WTC11 (cell line): ENCODE data around the gene MSI2. TPM values are rescaled to one million over a fixed set of nuclear protein-coding genes. Genes with fewer than 3 reads are reported as not detected.

Experiments
- ATAC-seq: fragments of 200-7000 bp; cut with Tn5 transposase; 2 replicates; pipeline ENCODE4 v1.10.0; 2021; ENCODE audit warnings: mild to moderate bottlenecking, moderate library complexity
- CTCF ChIA-PET: fragments of 300-600 bp; sonication (Branson Sonifier 250); formaldehyde crosslinking; loops from one replicate; lab custom pipeline; 2021; ENCODE audit warnings: antibody characterized with exemption; lab: Charles Lee
- POLR2A ChIA-PET: fragments of 350-600 bp; sonication (Branson Sonifier 250); formaldehyde crosslinking; loops from one replicate; lab custom pipeline; 2021; ENCODE audit warnings: antibody characterized with exemption; lab: Charles Lee
- DNase-seq: peaks from one replicate; pipeline ENCODE4 v3.0.0; 2021; ENCODE audit warnings: low spot score
- H3K27ac Mint-ChIP-seq: 2 replicates; pipeline ENCODE4 v1.8.0; 2021; ENCODE audit warnings: mixed read lengths
- H3K27me3 Mint-ChIP-seq: 2 replicates; pipeline ENCODE4 v1.8.0; 2021; ENCODE audit warnings: low read depth, mild to moderate bottlenecking, moderate library complexity, mixed read lengths
- H3K36me3 Mint-ChIP-seq: 2 replicates; pipeline ENCODE4 v1.8.0; 2021; ENCODE audit warnings: mixed read lengths
- H3K4me1 Mint-ChIP-seq: 2 replicates; pipeline ENCODE4 v1.8.0; 2022; ENCODE audit warnings: mixed read lengths
- H3K4me3 Mint-ChIP-seq: 2 replicates; pipeline ENCODE4 v1.8.0; 2021; ENCODE audit warnings: mild to moderate bottlenecking, moderate library complexity, mixed read lengths
- H3K9me3 Mint-ChIP-seq: 2 replicates; pipeline ENCODE4 v1.8.0; 2021; ENCODE audit warnings: mixed read lengths
- ESRRA ChIP-seq: sonication (generic); formaldehyde crosslinking; IDR thresholded peaks from 2 replicates; pipeline ENCODE4 v1.8.1; 2022; ENCODE audit warnings: mild to moderate bottlenecking, missing genetic modification reagents, borderline replicate concordance
- FOXK1 ChIP-seq: sonication (generic); formaldehyde crosslinking; IDR thresholded peaks from 2 replicates; pipeline ENCODE4 v1.8.0; 2022; ENCODE audit warnings: mild to moderate bottlenecking, moderate library complexity, missing genetic modification reagents
- GTF2I ChIP-seq: fragments of 250-450 bp; sonication (Bioruptor Pico); conservative IDR thresholded peaks from 2 replicates; pipeline ENCODE4 v1.4.0; 2021; ENCODE audit warnings: mild to moderate bottlenecking
- NR3C1 ChIP-seq: sonication (generic); formaldehyde crosslinking; conservative IDR thresholded peaks from 2 replicates; pipeline ENCODE4 v1.8.1; 2023; ENCODE audit warnings: low read depth, mild to moderate bottlenecking, missing genetic modification reagents
- PRRX2 ChIP-seq: fragments of 250-450 bp; sonication (Bioruptor Pico); IDR thresholded peaks from 2 replicates; pipeline ENCODE4 v1.8.0; 2021; ENCODE audit warnings: mild to moderate bottlenecking
- TP53 ChIP-seq: sonication (generic); formaldehyde crosslinking; IDR thresholded peaks from 2 replicates; pipeline ENCODE4 v1.8.1; 2023; ENCODE audit warnings: mild to moderate bottlenecking, missing genetic modification reagents
- ZNF219 ChIP-seq: sonication (generic); formaldehyde crosslinking; IDR thresholded peaks from 2 replicates; pipeline ENCODE4 v1.8.0; 2023; ENCODE audit warnings: missing genetic modification reagents, mild to moderate bottlenecking, borderline replicate concordance
- ZNF232 ChIP-seq: sonication (generic); formaldehyde crosslinking; IDR thresholded peaks from 2 replicates; pipeline ENCODE4 v1.8.0; 2022; ENCODE audit warnings: mild to moderate bottlenecking, missing genetic modification reagents
- ZNF317 ChIP-seq: sonication (generic); formaldehyde crosslinking; IDR thresholded peaks from 2 replicates; pipeline ENCODE4 v1.8.1; 2023; ENCODE audit warnings: low read depth, mild to moderate bottlenecking, moderate library complexity, missing genetic modification reagents, borderline replicate concordance
- ZNF416 ChIP-seq: fragments of 250-450 bp; sonication (Bioruptor Pico); IDR thresholded peaks from 2 replicates; pipeline ENCODE4 v1.9.0; 2021; ENCODE audit warnings: mild to moderate bottlenecking, inconsistent platforms
- ZNF671 ChIP-seq: fragments of 250-450 bp; sonication (Bioruptor Pico); IDR thresholded peaks from 2 replicates; pipeline ENCODE4 v1.8.0; 2021; ENCODE audit warnings: mild to moderate bottlenecking
- total RNA-seq: library from RNA; stranded (reverse); gene quantifications from 3 replicates; pipeline ENCODE4 v1.2.3, GENCODE V29; 2021
- TF ChIP-seq, protein P1 (sequence below): sonication (generic); formaldehyde crosslinking; conservative IDR thresholded peaks from 2 replicates; pipeline ENCODE4 v1.8.1; 2023; ENCODE audit warnings: mild to moderate bottlenecking, low read depth, missing genetic modification reagents, moderate library complexity
- TF ChIP-seq, protein P2 (sequence below): sonication (generic); formaldehyde crosslinking; IDR thresholded peaks from 2 replicates; pipeline ENCODE4 v1.8.0; 2023; ENCODE audit warnings: missing genetic modification reagents
- TF ChIP-seq, protein P3 (sequence below): sonication (generic); formaldehyde crosslinking; IDR thresholded peaks from 2 replicates; pipeline ENCODE4 v1.8.1; 2023; ENCODE audit warnings: mild to moderate bottlenecking, missing genetic modification reagents
- TF ChIP-seq, protein P4 (sequence below): sonication (generic); formaldehyde crosslinking; IDR thresholded peaks from 2 replicates; pipeline ENCODE4 v1.8.1; 2023; ENCODE audit warnings: mild to moderate bottlenecking, missing genetic modification reagents
- TF ChIP-seq, protein P5 (sequence below): fragments of 250-450 bp; sonication (Bioruptor Pico); IDR thresholded peaks from 2 replicates; pipeline ENCODE4 v1.9.0; 2021; ENCODE audit warnings: mild to moderate bottlenecking, borderline replicate concordance
- TF ChIP-seq, protein P6 (sequence below): fragments of 250-450 bp; sonication (Bioruptor Pico); IDR thresholded peaks from 2 replicates; pipeline ENCODE4 v2.1.2; 2022; ENCODE audit warnings: mild to moderate bottlenecking, moderate library complexity

The MSI2 gene
- total RNA-seq, 1 experiment from 2014 or later: 82.1 TPM

DNA sequence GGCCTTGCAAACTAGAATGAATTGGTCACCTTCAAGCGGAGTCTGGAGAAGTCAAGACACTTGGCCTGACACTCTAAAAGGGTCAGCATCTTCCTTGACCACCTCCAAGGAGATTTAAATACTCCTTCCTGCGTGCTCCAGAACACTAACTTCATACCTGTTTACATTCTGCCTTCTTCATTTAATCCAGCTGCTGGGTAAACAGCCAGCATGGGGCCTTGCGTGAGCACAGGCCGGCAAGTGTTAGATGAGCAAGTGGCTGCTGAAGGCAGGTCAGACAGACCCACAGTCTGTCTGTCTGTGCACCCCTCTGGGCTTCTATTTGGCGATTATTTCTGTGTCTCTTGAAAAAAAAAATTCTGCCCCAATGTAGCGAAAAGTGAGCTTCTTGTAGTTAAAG, 153.8 kb downstream of the MSI2 start:
- no peaks in the 10 kb centered on the region for H3K27me3 Mint-ChIP-seq
- no peaks in the 10 kb centered on the region for H3K36me3 Mint-ChIP-seq
- CTCF ChIA-PET: interaction anchor here (1.2 kb wide), 1 partner anchor 167 kb away, joined by 4 read pairs; no protein-coding TSS in a partner anchor
- H3K4me1 Mint-ChIP-seq: peaks cover 60% of the 10 kb centered on the region
- peak overlapping the region; percentile 33 for H3K27ac Mint-ChIP-seq
- no peaks in the 10 kb centered on the region for H3K9me3 Mint-ChIP-seq
- no peak for DNase-seq
- peak; percentile 16 for ATAC-seq
- no peak overlapping the region for H3K4me3 Mint-ChIP-seq
- TF ChIP-seq GTF2I (CRISPR knock-in tag): no peak
- TF ChIP-seq, protein P1, sequence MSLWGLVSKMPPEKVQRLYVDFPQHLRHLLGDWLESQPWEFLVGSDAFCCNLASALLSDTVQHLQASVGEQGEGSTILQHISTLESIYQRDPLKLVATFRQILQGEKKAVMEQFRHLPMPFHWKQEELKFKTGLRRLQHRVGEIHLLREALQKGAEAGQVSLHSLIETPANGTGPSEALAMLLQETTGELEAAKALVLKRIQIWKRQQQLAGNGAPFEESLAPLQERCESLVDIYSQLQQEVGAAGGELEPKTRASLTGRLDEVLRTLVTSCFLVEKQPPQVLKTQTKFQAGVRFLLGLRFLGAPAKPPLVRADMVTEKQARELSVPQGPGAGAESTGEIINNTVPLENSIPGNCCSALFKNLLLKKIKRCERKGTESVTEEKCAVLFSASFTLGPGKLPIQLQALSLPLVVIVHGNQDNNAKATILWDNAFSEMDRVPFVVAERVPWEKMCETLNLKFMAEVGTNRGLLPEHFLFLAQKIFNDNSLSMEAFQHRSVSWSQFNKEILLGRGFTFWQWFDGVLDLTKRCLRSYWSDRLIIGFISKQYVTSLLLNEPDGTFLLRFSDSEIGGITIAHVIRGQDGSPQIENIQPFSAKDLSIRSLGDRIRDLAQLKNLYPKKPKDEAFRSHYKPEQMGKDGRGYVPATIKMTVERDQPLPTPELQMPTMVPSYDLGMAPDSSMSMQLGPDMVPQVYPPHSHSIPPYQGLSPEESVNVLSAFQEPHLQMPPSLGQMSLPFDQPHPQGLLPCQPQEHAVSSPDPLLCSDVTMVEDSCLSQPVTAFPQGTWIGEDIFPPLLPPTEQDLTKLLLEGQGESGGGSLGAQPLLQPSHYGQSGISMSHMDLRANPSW (CRISPR knock-in tag): no peak
- TF ChIP-seq ESRRA (CRISPR knock-in tag): no peak
- no peak for TF ChIP-seq ZNF219
- TF ChIP-seq, protein P2, sequence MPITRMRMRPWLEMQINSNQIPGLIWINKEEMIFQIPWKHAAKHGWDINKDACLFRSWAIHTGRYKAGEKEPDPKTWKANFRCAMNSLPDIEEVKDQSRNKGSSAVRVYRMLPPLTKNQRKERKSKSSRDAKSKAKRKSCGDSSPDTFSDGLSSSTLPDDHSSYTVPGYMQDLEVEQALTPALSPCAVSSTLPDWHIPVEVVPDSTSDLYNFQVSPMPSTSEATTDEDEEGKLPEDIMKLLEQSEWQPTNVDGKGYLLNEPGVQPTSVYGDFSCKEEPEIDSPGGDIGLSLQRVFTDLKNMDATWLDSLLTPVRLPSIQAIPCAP (CRISPR knock-in tag): no peak
- TF ChIP-seq ZNF416 (CRISPR knock-in tag): no peak
- TF ChIP-seq ZNF317 (CRISPR knock-in tag): no peak
- no peak for TF ChIP-seq ZNF671 (CRISPR knock-in tag)
- TF ChIP-seq, protein P3, sequence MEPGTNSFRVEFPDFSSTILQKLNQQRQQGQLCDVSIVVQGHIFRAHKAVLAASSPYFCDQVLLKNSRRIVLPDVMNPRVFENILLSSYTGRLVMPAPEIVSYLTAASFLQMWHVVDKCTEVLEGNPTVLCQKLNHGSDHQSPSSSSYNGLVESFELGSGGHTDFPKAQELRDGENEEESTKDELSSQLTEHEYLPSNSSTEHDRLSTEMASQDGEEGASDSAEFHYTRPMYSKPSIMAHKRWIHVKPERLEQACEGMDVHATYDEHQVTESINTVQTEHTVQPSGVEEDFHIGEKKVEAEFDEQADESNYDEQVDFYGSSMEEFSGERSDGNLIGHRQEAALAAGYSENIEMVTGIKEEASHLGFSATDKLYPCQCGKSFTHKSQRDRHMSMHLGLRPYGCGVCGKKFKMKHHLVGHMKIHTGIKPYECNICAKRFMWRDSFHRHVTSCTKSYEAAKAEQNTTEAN (CRISPR knock-in tag): no peak
- TF ChIP-seq, protein P4, sequence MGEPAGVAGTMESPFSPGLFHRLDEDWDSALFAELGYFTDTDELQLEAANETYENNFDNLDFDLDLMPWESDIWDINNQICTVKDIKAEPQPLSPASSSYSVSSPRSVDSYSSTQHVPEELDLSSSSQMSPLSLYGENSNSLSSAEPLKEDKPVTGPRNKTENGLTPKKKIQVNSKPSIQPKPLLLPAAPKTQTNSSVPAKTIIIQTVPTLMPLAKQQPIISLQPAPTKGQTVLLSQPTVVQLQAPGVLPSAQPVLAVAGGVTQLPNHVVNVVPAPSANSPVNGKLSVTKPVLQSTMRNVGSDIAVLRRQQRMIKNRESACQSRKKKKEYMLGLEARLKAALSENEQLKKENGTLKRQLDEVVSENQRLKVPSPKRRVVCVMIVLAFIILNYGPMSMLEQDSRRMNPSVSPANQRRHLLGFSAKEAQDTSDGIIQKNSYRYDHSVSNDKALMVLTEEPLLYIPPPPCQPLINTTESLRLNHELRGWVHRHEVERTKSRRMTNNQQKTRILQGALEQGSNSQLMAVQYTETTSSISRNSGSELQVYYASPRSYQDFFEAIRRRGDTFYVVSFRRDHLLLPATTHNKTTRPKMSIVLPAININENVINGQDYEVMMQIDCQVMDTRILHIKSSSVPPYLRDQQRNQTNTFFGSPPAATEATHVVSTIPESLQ (CRISPR knock-in tag): no peak
- no peak for TF ChIP-seq FOXK1
- TF ChIP-seq NR3C1 (CRISPR knock-in tag): no peak
- TF ChIP-seq, protein P5, sequence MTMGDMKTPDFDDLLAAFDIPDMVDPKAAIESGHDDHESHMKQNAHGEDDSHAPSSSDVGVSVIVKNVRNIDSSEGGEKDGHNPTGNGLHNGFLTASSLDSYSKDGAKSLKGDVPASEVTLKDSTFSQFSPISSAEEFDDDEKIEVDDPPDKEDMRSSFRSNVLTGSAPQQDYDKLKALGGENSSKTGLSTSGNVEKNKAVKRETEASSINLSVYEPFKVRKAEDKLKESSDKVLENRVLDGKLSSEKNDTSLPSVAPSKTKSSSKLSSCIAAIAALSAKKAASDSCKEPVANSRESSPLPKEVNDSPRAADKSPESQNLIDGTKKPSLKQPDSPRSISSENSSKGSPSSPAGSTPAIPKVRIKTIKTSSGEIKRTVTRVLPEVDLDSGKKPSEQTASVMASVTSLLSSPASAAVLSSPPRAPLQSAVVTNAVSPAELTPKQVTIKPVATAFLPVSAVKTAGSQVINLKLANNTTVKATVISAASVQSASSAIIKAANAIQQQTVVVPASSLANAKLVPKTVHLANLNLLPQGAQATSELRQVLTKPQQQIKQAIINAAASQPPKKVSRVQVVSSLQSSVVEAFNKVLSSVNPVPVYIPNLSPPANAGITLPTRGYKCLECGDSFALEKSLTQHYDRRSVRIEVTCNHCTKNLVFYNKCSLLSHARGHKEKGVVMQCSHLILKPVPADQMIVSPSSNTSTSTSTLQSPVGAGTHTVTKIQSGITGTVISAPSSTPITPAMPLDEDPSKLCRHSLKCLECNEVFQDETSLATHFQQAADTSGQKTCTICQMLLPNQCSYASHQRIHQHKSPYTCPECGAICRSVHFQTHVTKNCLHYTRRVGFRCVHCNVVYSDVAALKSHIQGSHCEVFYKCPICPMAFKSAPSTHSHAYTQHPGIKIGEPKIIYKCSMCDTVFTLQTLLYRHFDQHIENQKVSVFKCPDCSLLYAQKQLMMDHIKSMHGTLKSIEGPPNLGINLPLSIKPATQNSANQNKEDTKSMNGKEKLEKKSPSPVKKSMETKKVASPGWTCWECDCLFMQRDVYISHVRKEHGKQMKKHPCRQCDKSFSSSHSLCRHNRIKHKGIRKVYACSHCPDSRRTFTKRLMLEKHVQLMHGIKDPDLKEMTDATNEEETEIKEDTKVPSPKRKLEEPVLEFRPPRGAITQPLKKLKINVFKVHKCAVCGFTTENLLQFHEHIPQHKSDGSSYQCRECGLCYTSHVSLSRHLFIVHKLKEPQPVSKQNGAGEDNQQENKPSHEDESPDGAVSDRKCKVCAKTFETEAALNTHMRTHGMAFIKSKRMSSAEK: no peak
- no peak for TF ChIP-seq PRRX2 (CRISPR knock-in tag)
- TF ChIP-seq, protein P6, sequence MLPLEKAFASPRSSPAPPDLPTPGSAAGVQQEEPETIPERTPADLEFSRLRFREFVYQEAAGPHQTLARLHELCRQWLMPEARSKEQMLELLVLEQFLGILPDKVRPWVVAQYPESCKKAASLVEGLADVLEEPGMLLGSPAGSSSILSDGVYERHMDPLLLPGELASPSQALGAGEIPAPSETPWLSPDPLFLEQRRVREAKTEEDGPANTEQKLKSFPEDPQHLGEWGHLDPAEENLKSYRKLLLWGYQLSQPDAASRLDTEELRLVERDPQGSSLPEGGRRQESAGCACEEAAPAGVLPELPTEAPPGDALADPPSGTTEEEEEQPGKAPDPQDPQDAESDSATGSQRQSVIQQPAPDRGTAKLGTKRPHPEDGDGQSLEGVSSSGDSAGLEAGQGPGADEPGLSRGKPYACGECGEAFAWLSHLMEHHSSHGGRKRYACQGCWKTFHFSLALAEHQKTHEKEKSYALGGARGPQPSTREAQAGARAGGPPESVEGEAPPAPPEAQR (CRISPR knock-in tag): no peak
- TF ChIP-seq ZNF232: no peak
- TF ChIP-seq TP53: no peak
- TF ChIP-seq, all 79 proteins: peak for 0
- POLR2A ChIA-PET: no interaction called here
